Adrenal gland (tissue), 12 donors: ENCODE results near the gene PLA1A. TPM values are rescaled to one million over a fixed set of nuclear protein-coding genes. Genes with fewer than 3 reads are reported as not detected.

Experiments
- DNase-seq, 7 donors: peaks; one replicate each; pipeline ENCODE4 v3.0.0-alpha.2; 2019 to 2020
- H3K27ac ChIP-seq, 5 donors: fragments of 200-600 bp; sonication (generic) in 4 of 5; 1 replicate in 3 of 5; 2 replicates in 2 of 5; pipeline versions ENCODE4 v1.5.1 to v1.8.0; 2016 to 2020; ENCODE audit warnings: mild to moderate bottlenecking in 1 of 5
- H3K27me3 ChIP-seq: fragments of 200-600 bp; 2 replicates; pipeline ENCODE4 v1.8.0; 2021
- H3K36me3 ChIP-seq, 2 donors: fragments of 200-600 bp; replicated peaks in 1 of 2; 1 replicate in 1 of 2; 2 replicates in 1 of 2; pipeline versions ENCODE4 v1.5.1 to v1.8.0; 2018 to 2022
- H3K4me1 ChIP-seq, 2 donors: fragments of 200-600 bp; replicated peaks in 1 of 2; 1 replicate in 1 of 2; 2 replicates in 1 of 2; pipeline versions ENCODE4 v1.5.1 to v1.8.0; 2018 to 2021
- H3K4me3 ChIP-seq, 4 donors: fragments of 200-600 bp; sonication (generic) in 3 of 4; one replicate each; pipeline ENCODE4 v1.5.1; 2016 to 2018
- H3K9me3 ChIP-seq, 3 donors: fragments of 200-600 bp; sonication (generic) in 1 of 3; replicated peaks in 1 of 3; 1 replicate in 2 of 3; 2 replicates in 1 of 3; pipeline versions ENCODE4 v1.5.1 to v1.8.0; 2016 to 2021
- CTCF ChIP-seq, 6 experiments: fragments of 450-650 bp in 4 of 6; fragments of 200-600 bp in 2 of 6; sonication (generic) in 1 of 6; IDR thresholded peaks; 1 replicate in 5 of 6; 2 replicates in 1 of 6; pipeline versions ENCODE4 v1.5.1 to v1.8.0; 2016 to 2021; ENCODE audit warnings: antibody characterized with exemption in 6 of 6, mild to moderate bottlenecking in 2 of 6, moderate library complexity in 1 of 6
- POLR2A ChIP-seq, 2 donors: fragments of 450-650 bp; IDR thresholded peaks; one replicate each; pipeline ENCODE4 v1.6.1; 2017; ENCODE audit warnings: antibody characterized with exemption in 2 of 2, mild to moderate bottlenecking in 2 of 2, moderate library complexity in 1 of 2
- WGBS, 4 donors: extraction: QIAGEN DNeasy Blood & Tissue Kit in 2 of 4; methylation state at CpG; one replicate each; pipeline versions ENCODE4 v1.1.5 to v1.1.7; 2013 to 2017; 5-methylcytosine and 5-hydroxymethylcytosine counted together
- intact Hi-C, 2 donors: fragments of 100-400 bp; cut with DNase I; formaldehyde crosslinking; loops; one replicate each; pipeline versions ENCODE4 v1.14.1 to v1.15.0; 2022 to 2023
- polyA plus RNA-seq, 3 donors: library from polyadenylated mRNA; stranded (reverse); fragments of 200-250 nt in 2 of 3; fragments of 350-450 nt in 1 of 3; fragmentation: Illumina TruSeq in 1 of 3; extraction: RNeasy Lipid Tissue Mini Kit (QIAGEN cat#74804) in 1 of 3; gene quantifications; one replicate each; pipeline ENCODE4 v1.2.3, GENCODE V29; 2013 to 2014
- total RNA-seq, 9 donors: library from RNA; depleted of rRNA in 4 of 9; stranded (reverse); fragments of >200 nt in 4 of 9; fragments of 120-200 nt in 1 of 9; fragmentation: NEBNext Ultra II Directional in 1 of 9; extraction: Animal tissue kit (Norgen Biotek cat#: 25700) in 1 of 9; gene quantifications; one replicate each; pipeline versions ENCODE4 v1.1.0 to v1.2.4, GENCODE V29; 2013 to 2023
- donor health status: healthy with polysubstance abuse.
- donor health status: Bipolar disorder and iron deficiency.
- donor health status: DM: yes; HTN: yes; CAD: no.
- donor health status: DM: no; HTN: no; CAD: no.
- donor health status: DM: no; HTN: no; CAD: no.
- donor health status: DM: yes; HTN: yes; CAD: no.

The PLA1A gene
- total and polyA plus RNA-seq, 12 donors: 0.17 to 2.0 (median 0.72) TPM

GRCh38 chr3:119588112-119588511 lies 9.6 kb upstream of the PLA1A start:
- H3K27ac ChIP-seq: peak overlapping the region in 2 of 5 donors; percentile 43 to 47
- 68 to 74% (median 71%) methylated on average over 3 of the region's 3 CpGs for WGBS, 4 donors
- no peak overlapping the region for H3K4me3 ChIP-seq
- H3K9me3 ChIP-seq: no peaks in the 10 kb centered on the region
- intact Hi-C loops: no loop called here
- DNase-seq: peak; percentile 35 to 74 (median 50)
- TF ChIP-seq POLR2A (IDR thresholded peaks at IDR 0.05): no peak
- TF ChIP-seq CTCF (IDR thresholded peaks at IDR 0.05): no peak
- no peaks in the 10 kb centered on the region for H3K4me1 ChIP-seq
- no peaks in the 10 kb centered on the region for H3K27me3 ChIP-seq
- H3K36me3 ChIP-seq: no peaks in the 10 kb centered on the region

GRCh38 chr3:119589102-119589773 lies 8.4 kb upstream of the PLA1A start:
- Histone ChIP-seq H3K27me3 (no peaks in the 10 kb centered on the region), H3K36me3 (no peaks in the 10 kb centered on the region), H3K9me3 (no peaks in the 10 kb centered on the region), H3K4me3 (no peak overlapping the region), H3K4me1 (no peaks in the 10 kb centered on the region), H3K27ac (peak overlapping the region in 1 of 5 donors; percentile 47)
- intact Hi-C loops: no loop called here
- TF ChIP-seq POLR2A (IDR thresholded peaks at IDR 0.05): no peak
- TF ChIP-seq CTCF (IDR thresholded peaks at IDR 0.05): no peak
- WGBS, 4 donors: 59 to 67% (median 66%) methylated on average over 6 of the region's 6 CpGs
- peak in 4 of 7 donors; percentile 27 to 50 (median 38) for DNase-seq

GRCh38 chr3:119590706-119591105 lies 7.0 kb upstream of the PLA1A start:
- Histone ChIP-seq H3K4me1 (no peaks in the 10 kb centered on the region), H3K36me3 (no peaks in the 10 kb centered on the region), H3K27me3 (no peaks in the 10 kb centered on the region), H3K9me3 (no peaks in the 10 kb centered on the region), H3K27ac (no peak overlapping the region), H3K4me3 (no peak overlapping the region)
- TF ChIP-seq POLR2A (IDR thresholded peaks at IDR 0.05): no peak
- TF ChIP-seq CTCF (IDR thresholded peaks at IDR 0.05): no peak
- intact Hi-C loops: loop anchor here in 1 of 2 donors (10.0 kb wide), 1 partner anchor 94 kb away; no protein-coding TSS in a partner anchor
- 88 to 94% (median 90%) methylated on average over 1 of the region's 1 CpG for WGBS, 4 donors
- DNase-seq: no peak

- H3K36me3 ChIP-seq: no peaks in the 10 kb centered on the region
- H3K27ac ChIP-seq: no peak overlapping the region
- no peaks in the 10 kb centered on the region for H3K27me3 ChIP-seq
- H3K9me3 ChIP-seq: no peaks in the 10 kb centered on the region
- H3K4me1 ChIP-seq: no peaks in the 10 kb centered on the region
- intact Hi-C loops: loop anchor here in 1 of 2 donors (10.0 kb wide), 1 partner anchor 92 kb away; no protein-coding TSS in a partner anchor
- DNase-seq: no peak
- H3K4me3 ChIP-seq: no peak overlapping the region
- no peak for TF ChIP-seq CTCF (IDR thresholded peaks at IDR 0.05)
- TF ChIP-seq POLR2A (IDR thresholded peaks at IDR 0.05): no peak
- WGBS, 4 donors: 65 to 79% (median 78%) methylated on average over 1 of the region's 1 CpG
Observed at GRCh38 chr3:119592861-119593260, 4.8 kb upstream of the PLA1A start.
